A549 treated with CpdA at 1 μM for 4 hours (cell line): ENCODE measurements around the gene NRSN1. TPM values are rescaled to one million over a fixed set of nuclear protein-coding genes. Genes with fewer than 3 reads are reported as not detected.

Experiments used
- total RNA-seq: library from RNA; stranded (reverse); fragments of 200-300 nt; extraction: Qiagen RNA extraction; gene quantifications from 5 replicates; pipeline ENCODE4 v1.2.3, GENCODE V29; 2022; ENCODE audit warnings: low read depth

Gene NRSN1
- total RNA-seq: not detected in 5 replicates

GRCh38 chr6:24125980-24126379, at the start of gene NRSN1:
NRSN1 (plus strand) TSS chr6:24126215; CDS start chr6:24134328, 8,113 bp downstream.

Other genes starting within 250 kb of the NRSN1 start
- 2.6 to 4.1 TPM (median 3.0 TPM) in 5 replicates for gene DCDC2, start 231.8 kb downstream of the NRSN1 start, total RNA-seq